NCI-H748 treated with DMSO at 0.1 percent for 48 hours (cell line): ENCODE data around the gene DTYMK.

Source experiments
- DNase-seq: peaks from one replicate; lab custom pipeline; 2025; lab: John Stamatoyannopoulos, UW

DTYMK gene

GRCh38 chr2:241645915-241646645, 40.5 kb downstream of the DTYMK start:
- DNase-seq: no peak

- DNase-seq: no peak
Observed at GRCh38 chr2:241645056-241645914, 41.3 kb downstream of the DTYMK start.

- DNase-seq: no peak
Observed at GRCh38 chr2:241641631-241642030, 45.0 kb downstream of the DTYMK start.

GRCh38 chr2:241640165-241640795, 46.3 kb downstream of the DTYMK start:
- DNase-seq: no peak

- no peak for DNase-seq
Observed at GRCh38 chr2:241639385-241639784, 47.2 kb downstream of the DTYMK start.

- no peak for DNase-seq
Observed at GRCh38 chr2:241638940-241639339, 47.7 kb downstream of the DTYMK start.

- no peak for DNase-seq
Observed at GRCh38 chr2:241637795-241638660, 48.6 kb downstream of the DTYMK start.

GRCh38 chr2:241637018-241637794, 49.4 kb downstream of the DTYMK start, which contains the start of the genes ATG4B and THAP4:
Gene ATG4B (plus strand): TSS chr2:241637693. CDS start chr2:241637715, 22 bp downstream.
Gene THAP4 (minus strand): TSS chr2:241637158. CDS start chr2:241637017, 141 bp downstream.
- peak; percentile 49 for DNase-seq

GRCh38 chr2:241636182-241637017, 50.2 kb downstream of the DTYMK start:
- no peak for DNase-seq

- DNase-seq: no peak
Observed at GRCh38 chr2:241635756-241636155, 50.9 kb downstream of the DTYMK start.

- no peak for DNase-seq
Observed at GRCh38 chr2:241633561-241633960, 53.1 kb downstream of the DTYMK start.

GRCh38 chr2:241632478-241633325, 53.9 kb downstream of the DTYMK start:
- no peak for DNase-seq

- DNase-seq: no peak
Observed at GRCh38 chr2:241629762-241630435, 56.7 kb downstream of the DTYMK start.

GRCh38 chr2:241627675-241628074, 58.9 kb downstream of the DTYMK start:
- no peak for DNase-seq
